NT2/D1 (cell line): ENCODE data around the gene PCDHA6.

ENCODE experiments used
- SUZ12 ChIP-seq: IDR thresholded peaks from 2 replicates; pipeline ENCODE4 v1.6.1; 2011; ENCODE audit not compliant: insufficient read length, insufficient read depth; ENCODE audit errors: extremely low read depth
- ZNF274 ChIP-seq: IDR thresholded peaks from 2 replicates; pipeline ENCODE4 v1.6.1; 2011; ENCODE audit warnings: mild to moderate bottlenecking, low read depth, low read length

DNA sequence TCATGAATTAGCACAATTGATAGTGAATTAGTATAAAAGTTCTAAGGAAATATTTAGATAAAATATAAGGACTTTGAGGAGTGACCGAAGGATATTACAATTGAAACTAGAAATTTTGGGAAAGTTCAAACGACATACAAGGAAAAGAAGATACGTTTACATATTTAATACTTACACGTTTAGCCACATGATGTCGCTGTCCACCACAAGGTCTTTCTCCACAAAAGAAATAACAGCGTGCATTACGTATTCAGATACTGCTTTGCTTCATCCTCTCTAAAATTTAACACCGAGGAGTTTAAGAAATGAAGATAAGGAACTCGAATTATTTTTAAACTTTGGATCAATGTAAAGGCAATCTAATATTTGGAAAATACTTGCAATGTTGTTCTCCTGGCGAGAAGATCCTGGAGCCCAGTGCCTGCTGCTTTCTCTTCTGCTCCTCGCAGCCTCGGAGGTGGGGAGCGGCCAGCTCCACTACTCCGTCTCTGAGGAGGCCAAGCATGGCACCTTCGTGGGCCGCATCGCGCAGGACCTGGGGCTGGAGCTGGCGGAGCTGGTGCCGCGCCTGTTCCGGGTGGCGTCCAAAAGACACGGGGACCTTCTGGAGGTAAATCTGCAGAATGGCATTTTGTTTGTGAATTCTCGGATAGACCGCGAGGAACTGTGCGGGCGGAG is 26.8 kb upstream of the PCDHA6 start, which contains the start of gene PCDHA3:
- TF ChIP-seq SUZ12 (no peak), ZNF274 (no peak)
